Stimulated activated naive CD8-positive, alpha-beta T cell treated with anti-CD3 and anti-CD28 coated beads, Interleukin-15, Interleukin-2, amounts not matched to agents 100 ng/mL and 50 ng/mL, for 24 hours (primary cell): Measurements from ENCODE around the gene SVIL.
"Not testable (repeated sequence)": the region's sequence is repeated elsewhere in the genome, so short reads cannot be mapped to it uniquely, and the experiment has no call there.

ENCODE experiments used
- H3K27ac Mint-ChIP-seq: one replicate; pipeline ENCODE4 v1.8.0; 2021; ENCODE audit warnings: mild to moderate bottlenecking, mixed read lengths
- H3K27me3 Mint-ChIP-seq: one replicate; pipeline ENCODE4 v1.8.0; 2021; ENCODE audit warnings: mixed read lengths
- H3K36me3 Mint-ChIP-seq: one replicate; pipeline ENCODE4 v1.8.0; 2021; ENCODE audit warnings: low read depth, mixed read lengths
- H3K4me1 Mint-ChIP-seq: one replicate; pipeline ENCODE4 v1.8.0; 2021; ENCODE audit warnings: low read depth, mixed read lengths
- H3K4me3 Mint-ChIP-seq: one replicate; pipeline ENCODE4 v1.8.0; 2021; ENCODE audit warnings: mild to moderate bottlenecking, mixed read lengths
- H3K9me3 Mint-ChIP-seq: one replicate; pipeline ENCODE4 v1.8.0; 2021; ENCODE audit warnings: mixed read lengths

SVIL gene

DNA sequence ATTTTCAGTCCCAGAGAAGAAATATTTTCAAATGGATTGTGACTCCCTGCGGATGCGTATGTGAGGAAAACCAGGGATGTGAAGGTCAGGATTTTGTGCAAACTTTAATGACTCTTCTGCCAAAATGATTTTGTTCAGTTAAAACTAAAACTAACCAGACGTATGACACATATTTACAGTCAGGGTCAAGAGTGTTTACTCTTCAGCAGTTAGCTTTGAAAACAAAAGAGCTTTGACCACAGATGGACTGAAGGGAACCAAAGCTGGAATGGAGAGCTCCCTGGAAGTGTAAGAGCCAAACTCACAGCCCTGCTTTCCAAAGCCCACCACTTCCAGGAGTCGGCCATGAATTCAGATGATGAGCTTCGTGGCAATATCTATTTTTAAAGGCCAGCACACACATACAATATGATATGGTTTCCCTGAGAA lies 15.5 kb downstream of the SVIL start:
- Mint-ChIP-seq H3K36me3 (no peaks in the 10 kb centered on the region), H3K9me3 (no peaks in the 10 kb centered on the region), H3K27me3 (no peaks in the 10 kb centered on the region), H3K27ac (no peak overlapping the region), H3K4me3 (no peak overlapping the region), H3K4me1 (no peaks in the 10 kb centered on the region)

DNA sequence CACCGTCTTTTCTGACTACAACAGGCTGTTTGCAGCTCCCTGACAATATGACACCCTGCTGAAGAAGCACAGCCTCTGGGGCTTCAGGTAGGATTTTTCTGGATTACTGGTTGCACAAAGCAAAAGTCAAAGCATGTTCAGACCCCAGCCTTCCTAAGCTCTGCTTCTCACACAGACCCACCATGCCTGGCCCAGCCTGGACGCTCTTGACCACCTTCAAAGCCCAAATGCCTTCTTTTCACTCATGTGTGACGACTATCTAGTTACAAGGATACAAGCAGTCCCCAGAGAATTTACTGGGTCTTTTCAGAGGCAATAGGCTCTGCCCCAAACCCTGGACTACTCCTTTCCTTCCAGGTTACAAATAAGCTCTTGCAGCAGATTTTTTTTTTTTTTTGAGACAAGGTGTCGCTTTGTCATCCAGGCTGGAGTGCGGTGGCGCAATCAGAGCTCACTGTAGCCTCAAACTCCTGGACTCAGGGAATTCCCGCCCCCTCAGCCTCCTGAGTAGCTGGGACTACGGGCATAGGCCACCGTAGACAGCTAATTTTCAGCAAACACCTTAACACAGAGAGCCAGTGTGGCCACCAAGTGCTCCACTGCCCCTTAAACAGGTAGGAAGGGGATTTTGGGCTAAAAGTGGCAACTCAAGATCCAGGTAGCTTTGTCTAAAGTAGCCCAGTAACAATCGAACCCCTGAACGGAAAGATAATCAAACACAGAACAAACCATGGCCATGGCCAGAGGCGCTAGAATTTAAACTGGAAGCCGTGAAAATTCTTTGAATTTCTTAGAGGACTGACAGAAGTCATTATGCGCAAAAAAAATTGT lies 16.2 kb downstream of the SVIL start:
- H3K4me1 Mint-ChIP-seq, result no peaks in the 10 kb centered on the region
- no peak overlapping the region for H3K27ac Mint-ChIP-seq
- no peaks in the 10 kb centered on the region for H3K9me3 Mint-ChIP-seq
- H3K4me3 Mint-ChIP-seq, result no peak overlapping the region
- H3K36me3 Mint-ChIP-seq, result no peaks in the 10 kb centered on the region
- H3K27me3 Mint-ChIP-seq, result no peaks in the 10 kb centered on the region

DNA sequence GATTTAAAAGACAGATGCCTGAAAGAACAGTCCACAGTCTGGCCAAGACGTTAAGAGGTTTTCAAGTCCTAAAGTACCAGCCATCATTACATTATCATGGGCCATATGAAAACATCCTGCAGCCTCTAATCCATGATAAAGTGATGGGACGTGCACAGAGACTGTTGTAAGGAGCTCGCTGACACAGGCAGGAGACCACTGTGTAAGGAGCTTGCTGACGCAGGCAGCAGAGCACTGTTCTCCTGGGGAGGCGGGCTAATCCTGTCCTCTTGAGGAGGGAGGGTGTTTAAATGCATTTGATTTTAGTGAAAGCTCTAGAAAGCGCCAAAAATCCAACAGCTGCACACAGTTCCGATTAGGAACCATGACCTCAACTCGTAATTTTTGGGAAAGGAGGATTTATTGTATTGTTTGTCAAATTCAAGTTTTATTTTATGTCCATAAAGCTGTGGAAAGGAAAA lies 16.9 kb downstream of the SVIL start:
- H3K4me3 Mint-ChIP-seq, result no peak overlapping the region
- no peaks in the 10 kb centered on the region for H3K36me3 Mint-ChIP-seq
- no peak overlapping the region for H3K27ac Mint-ChIP-seq
- no peaks in the 10 kb centered on the region for H3K9me3 Mint-ChIP-seq
- H3K27me3 Mint-ChIP-seq, result no peaks in the 10 kb centered on the region
- no peaks in the 10 kb centered on the region for H3K4me1 Mint-ChIP-seq

DNA sequence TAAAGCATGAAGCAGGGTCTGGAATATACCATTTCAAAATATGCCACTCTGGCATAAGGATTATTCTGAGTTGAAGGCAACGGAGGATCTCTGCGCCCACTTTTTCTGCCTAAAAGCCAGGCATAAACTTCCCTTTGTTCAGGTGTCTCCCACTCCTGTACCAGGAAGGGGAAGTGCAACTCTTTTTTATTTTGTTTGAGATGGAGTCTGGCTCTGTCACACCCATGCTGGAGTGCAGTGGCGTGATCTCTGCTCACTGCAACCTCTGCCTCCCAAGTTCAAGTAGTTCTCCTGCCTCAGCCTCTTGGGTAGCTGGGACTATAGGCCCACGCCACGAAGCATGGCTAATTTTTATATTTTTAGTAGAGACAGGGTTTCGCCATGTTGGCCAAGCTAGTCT lies 18.2 kb downstream of the SVIL start:
- Mint-ChIP-seq H3K4me3 (no peak overlapping the region), H3K27ac (no peak overlapping the region), H3K9me3 (no peaks in the 10 kb centered on the region), H3K27me3 (no peaks in the 10 kb centered on the region), H3K4me1 (no peaks in the 10 kb centered on the region), H3K36me3 (no peaks in the 10 kb centered on the region)

- H3K27ac Mint-ChIP-seq, result no peak overlapping the region
- no peaks in the 10 kb centered on the region for H3K27me3 Mint-ChIP-seq
- no peaks in the 10 kb centered on the region for H3K9me3 Mint-ChIP-seq
- no peaks in the 10 kb centered on the region for H3K4me1 Mint-ChIP-seq
- H3K36me3 Mint-ChIP-seq, result peaks cover under 1% of the 10 kb centered on the region
- no peak overlapping the region for H3K4me3 Mint-ChIP-seq
These were observed 19.6 kb downstream of the SVIL start for GRCh38 chr10:29615195-29615594.

- not testable (repeated sequence) for H3K27me3 Mint-ChIP-seq, H3K9me3 Mint-ChIP-seq, H3K36me3 Mint-ChIP-seq, H3K27ac Mint-ChIP-seq, H3K4me3 Mint-ChIP-seq, H3K4me1 Mint-ChIP-seq
These were observed 20.5 kb downstream of the SVIL start for GRCh38 chr10:29614289-29614688.

GRCh38 chr10:29613791-29614190 lies 21.0 kb downstream of the SVIL start:
- peaks cover 3% of the 10 kb centered on the region for H3K36me3 Mint-ChIP-seq
- no peak overlapping the region for H3K27ac Mint-ChIP-seq
- no peaks in the 10 kb centered on the region for H3K9me3 Mint-ChIP-seq
- no peaks in the 10 kb centered on the region for H3K4me1 Mint-ChIP-seq
- no peak overlapping the region for H3K4me3 Mint-ChIP-seq
- no peaks in the 10 kb centered on the region for H3K27me3 Mint-ChIP-seq

GRCh38 chr10:29613196-29613595 lies 21.6 kb downstream of the SVIL start:
- H3K36me3 Mint-ChIP-seq, result peaks cover 3% of the 10 kb centered on the region
- H3K27me3 Mint-ChIP-seq, result no peaks in the 10 kb centered on the region
- H3K27ac Mint-ChIP-seq, result no peak overlapping the region
- no peaks in the 10 kb centered on the region for H3K9me3 Mint-ChIP-seq
- H3K4me1 Mint-ChIP-seq, result no peaks in the 10 kb centered on the region
- H3K4me3 Mint-ChIP-seq, result no peak overlapping the region

GRCh38 chr10:29612657-29613056 lies 22.1 kb downstream of the SVIL start:
- H3K4me3 Mint-ChIP-seq, result no peak overlapping the region
- no peaks in the 10 kb centered on the region for H3K9me3 Mint-ChIP-seq
- H3K4me1 Mint-ChIP-seq, result no peaks in the 10 kb centered on the region
- H3K36me3 Mint-ChIP-seq, result peaks cover 3% of the 10 kb centered on the region
- no peaks in the 10 kb centered on the region for H3K27me3 Mint-ChIP-seq
- no peak overlapping the region for H3K27ac Mint-ChIP-seq

DNA sequence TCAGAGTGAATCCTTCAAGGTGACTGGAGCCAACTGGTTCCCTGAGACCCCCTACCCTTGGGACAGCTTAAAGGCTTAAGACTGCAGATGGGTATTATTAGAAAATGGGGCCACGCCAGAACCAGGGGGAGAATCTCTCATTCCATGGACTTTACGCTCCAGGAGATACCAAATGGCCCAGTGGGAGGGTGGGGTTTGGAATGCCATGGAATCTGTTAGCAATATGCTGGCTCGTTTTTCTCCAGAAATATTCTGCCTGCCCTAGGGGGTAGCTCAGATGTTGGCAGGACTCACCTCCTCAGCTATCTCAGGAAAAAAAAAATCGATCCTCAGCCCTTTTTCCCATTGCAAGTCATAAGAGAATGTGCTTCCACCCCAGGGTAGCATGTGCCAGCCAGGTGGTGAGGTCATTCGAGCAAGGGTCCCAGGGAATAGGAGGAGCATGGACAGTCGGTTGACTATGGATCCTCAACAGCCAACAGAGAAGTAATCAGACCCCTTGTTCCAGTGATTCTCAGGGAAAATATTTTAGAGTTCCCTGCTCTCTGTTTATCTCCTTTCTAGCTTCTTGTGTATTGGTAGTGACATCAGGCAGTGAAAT lies 22.9 kb downstream of the SVIL start:
- Mint-ChIP-seq H3K4me3 (no peak overlapping the region), H3K27me3 (no peaks in the 10 kb centered on the region), H3K4me1 (no peaks in the 10 kb centered on the region), H3K9me3 (no peaks in the 10 kb centered on the region), H3K27ac (no peak overlapping the region), H3K36me3 (peaks cover 3% of the 10 kb centered on the region)

GRCh38 chr10:29610876-29611647 lies 23.7 kb downstream of the SVIL start:
- Mint-ChIP-seq H3K4me3 (no peak overlapping the region), H3K36me3 (peaks cover 3% of the 10 kb centered on the region), H3K27ac (no peak overlapping the region), H3K27me3 (no peaks in the 10 kb centered on the region), H3K4me1 (no peaks in the 10 kb centered on the region), H3K9me3 (no peaks in the 10 kb centered on the region)

- H3K9me3 Mint-ChIP-seq, H3K4me3 Mint-ChIP-seq, H3K4me1 Mint-ChIP-seq, H3K27me3 Mint-ChIP-seq, H3K36me3 Mint-ChIP-seq, H3K27ac Mint-ChIP-seq: not testable (repeated sequence)
These were observed 24.4 kb downstream of the SVIL start for GRCh38 chr10:29610331-29610730.

- Mint-ChIP-seq H3K4me1 (no peaks in the 10 kb centered on the region), H3K27ac (no peak overlapping the region), H3K4me3 (no peak overlapping the region), H3K9me3 (no peaks in the 10 kb centered on the region), H3K36me3 (peaks cover 3% of the 10 kb centered on the region), H3K27me3 (no peaks in the 10 kb centered on the region)
These were observed 25.1 kb downstream of the SVIL start for GRCh38 chr10:29609696-29610095.

- H3K4me1 Mint-ChIP-seq, result no peaks in the 10 kb centered on the region
- H3K4me3 Mint-ChIP-seq, result no peak overlapping the region
- no peaks in the 10 kb centered on the region for H3K27me3 Mint-ChIP-seq
- no peaks in the 10 kb centered on the region for H3K9me3 Mint-ChIP-seq
- H3K36me3 Mint-ChIP-seq, result peaks cover 3% of the 10 kb centered on the region
- H3K27ac Mint-ChIP-seq, result no peak overlapping the region
These were observed 26.1 kb downstream of the SVIL start for GRCh38 chr10:29608476-29609301.
